H1 (cell line): ENCODE measurements around the gene NTN1. TPM values are rescaled to one million over a fixed set of nuclear protein-coding genes. Genes with fewer than 3 reads are reported as not detected.

ENCODE experiments used
- CTCF ChIA-PET: fragments of 300-600 bp; sonication (Branson Sonifier 250); formaldehyde crosslinking; loops from one replicate; lab custom pipeline; 2021; ENCODE audit not compliant: partially characterized antibody; lab: Charles Lee
- POLR2A ChIA-PET: fragments of 300-600 bp; sonication (Branson Sonifier 250); formaldehyde crosslinking; loops from one replicate; lab custom pipeline; 2021; ENCODE audit warnings: inconsistent platforms; ENCODE audit not compliant: partially characterized antibody; lab: Charles Lee
- DNase-seq, 2 experiments: peaks; one replicate each; pipeline versions ENCODE4 v3.0.0 to v3.0.0-alpha.2; 2010 to 2022; ENCODE audit warnings: low spot score in 2 of 2, low read depth in 1 of 2, mixed read lengths in 1 of 2
- FAIRE-seq: peaks from 2 replicates; lab custom pipeline; 2011; peaks lifted over from hg19 to GRCh38; lab: Jason Lieb, UNC
- H2AFZ ChIP-seq: 2 replicates; pipeline ENCODE4 v1.8.1; 2012; ENCODE audit warnings: low read length, inconsistent platforms
- H2AK5ac ChIP-seq: 2 replicates; pipeline ENCODE4 v1.6.1; 2013; ENCODE audit warnings: low read depth, low read length
- H2BK120ac ChIP-seq: replicated peaks from 2 replicates; pipeline ENCODE3; 2013; ENCODE audit warnings: low read depth, low read length, inconsistent platforms
- H2BK12ac ChIP-seq: 2 replicates; pipeline ENCODE4 v1.6.1; 2013; ENCODE audit warnings: low read depth, low read length
- H2BK15ac ChIP-seq: 2 replicates; pipeline ENCODE4 v1.6.1; 2013; ENCODE audit warnings: low read length
- H2BK20ac ChIP-seq: 2 replicates; pipeline ENCODE4 v1.6.1; 2013; ENCODE audit warnings: low read length
- H2BK5ac ChIP-seq: 2 replicates; pipeline ENCODE4 v1.6.1; 2013; ENCODE audit warnings: low read depth, low read length
- H3K14ac ChIP-seq: 2 replicates; pipeline ENCODE4 v1.6.1; 2013; ENCODE audit warnings: inconsistent platforms; ENCODE audit not compliant: insufficient read length
- H3K18ac ChIP-seq: 2 replicates; pipeline ENCODE4 v1.6.1; 2013; ENCODE audit warnings: low read length; ENCODE audit errors: extremely low read depth
- H3K23ac ChIP-seq: 2 replicates; pipeline ENCODE4 v1.6.1; 2013; ENCODE audit warnings: inconsistent platforms; ENCODE audit not compliant: insufficient read length
- H3K23me2 ChIP-seq: 2 replicates; pipeline ENCODE4 v1.6.1; 2013; ENCODE audit warnings: low read depth, low read length
- H3K27ac ChIP-seq: 2 replicates; pipeline ENCODE4 v1.6.1; 2011; ENCODE audit warnings: low read depth, low read length, inconsistent platforms
- H3K27me3 ChIP-seq, 4 experiments: replicated peaks in 1 of 4; 1 replicate in 1 of 4; 2 replicates in 3 of 4; pipeline versions ENCODE4 v1.6.1 to v1.8.1; 2011 to 2013; ENCODE audit warnings: low read length in 3 of 4, mild to moderate bottlenecking in 3 of 4, inconsistent platforms in 2 of 4, mixed read lengths in 2 of 4, moderate library complexity in 1 of 4; ENCODE audit not compliant: control insufficient read depth in 3 of 4, insufficient read depth in 3 of 4; ENCODE audit errors: extremely low read depth in 1 of 4
- H3K36me3 ChIP-seq, 4 experiments: 2 replicates each; pipeline versions ENCODE4 v1.6.1 to v1.8.1; 2011 to 2013; ENCODE audit warnings: mild to moderate bottlenecking in 4 of 4, low read length in 3 of 4, moderate library complexity in 2 of 4, control low read depth in 1 of 4, inconsistent platforms in 1 of 4; ENCODE audit not compliant: insufficient read depth in 4 of 4, control insufficient read depth in 2 of 4
- H3K4ac ChIP-seq: replicated peaks from 2 replicates; pipeline ENCODE3; 2013; ENCODE audit warnings: low read length, low read depth, mixed read lengths, inconsistent platforms; ENCODE audit not compliant: insufficient read length
- H3K4me1 ChIP-seq, 4 experiments: replicated peaks in 1 of 4; 1 replicate in 1 of 4; 2 replicates in 3 of 4; pipeline versions ENCODE4 v1.6.1 to v1.8.1; 2011 to 2013; ENCODE audit warnings: low read length in 3 of 4, inconsistent platforms in 2 of 4, mixed read lengths in 1 of 4; ENCODE audit not compliant: insufficient read depth in 4 of 4, control insufficient read depth in 3 of 4
- H3K4me2 ChIP-seq, 2 experiments: 2 replicates each; pipeline versions ENCODE4 v1.6.1 to v1.8.1; 2011 to 2013; ENCODE audit warnings: low read depth in 2 of 2, low read length in 2 of 2, control low read depth in 1 of 2, inconsistent platforms in 1 of 2, mild to moderate bottlenecking in 1 of 2; ENCODE audit not compliant: insufficient read depth in 1 of 2
- H3K4me3 ChIP-seq, 4 experiments: fragments of 200-600, 300-600 bp in 1 of 4; sonication (generic), shearing (Covaris generic), sonication (Bioruptor Twin) in 1 of 4; 2 replicates each; pipeline versions ENCODE4 v1.5.1 to v1.8.1; 2011 to 2016; ENCODE audit warnings: low read length in 4 of 4, low read depth in 3 of 4, control low read depth in 2 of 4, inconsistent platforms in 2 of 4, mild to moderate bottlenecking in 2 of 4, mixed read lengths in 1 of 4, moderate library complexity in 1 of 4; ENCODE audit not compliant: insufficient read depth in 2 of 4; ENCODE audit errors: extremely low read depth in 1 of 4
- H3K56ac ChIP-seq: replicated peaks from 2 replicates; pipeline ENCODE3; 2013; ENCODE audit warnings: low read depth, mild to moderate bottlenecking, mixed read lengths, low read length, inconsistent platforms; ENCODE audit not compliant: insufficient read length
- H3K79me1 ChIP-seq: 2 replicates; pipeline ENCODE4 v1.6.1; 2013; ENCODE audit warnings: low read depth, low read length, control low read depth
- H3K79me2 ChIP-seq, 2 experiments: 2 replicates each; pipeline versions ENCODE4 v1.6.1 to v1.8.1; 2012 to 2013; ENCODE audit warnings: low read length in 2 of 2, mild to moderate bottlenecking in 2 of 2, inconsistent platforms in 1 of 2; ENCODE audit not compliant: insufficient read depth in 2 of 2, control insufficient read depth in 1 of 2
- H3K9ac ChIP-seq, 4 experiments: replicated peaks in 1 of 4; 1 replicate in 1 of 4; 2 replicates in 3 of 4; pipeline versions ENCODE4 v1.6.1 to v1.8.1; 2011 to 2013; ENCODE audit warnings: low read depth in 3 of 4, low read length in 3 of 4, control low read depth in 2 of 4, mild to moderate bottlenecking in 2 of 4, moderate library complexity in 2 of 4, inconsistent platforms in 1 of 4; ENCODE audit errors: extremely low read depth in 1 of 4
- H3K9me3 ChIP-seq, 2 experiments: 2 replicates each; pipeline versions ENCODE4 v1.6.1 to v1.8.1; 2012 to 2013; ENCODE audit warnings: mild to moderate bottlenecking in 2 of 2, moderate library complexity in 2 of 2, control low read depth in 1 of 2, inconsistent platforms in 1 of 2, low read depth in 1 of 2, low read length in 1 of 2, mixed read lengths in 1 of 2; ENCODE audit not compliant: insufficient read depth in 2 of 2
- H4K20me1 ChIP-seq, 2 experiments: replicated peaks in 1 of 2; 2 replicates each; pipeline versions ENCODE3 to v1.8.1; 2011 to 2013; ENCODE audit warnings: inconsistent platforms in 2 of 2, low read length in 2 of 2, mild to moderate bottlenecking in 1 of 2; ENCODE audit not compliant: insufficient read depth in 2 of 2, control insufficient read depth in 1 of 2
- H4K5ac ChIP-seq: 2 replicates; pipeline ENCODE4 v1.6.1; 2013; ENCODE audit warnings: low read length, low read depth, mixed read lengths, inconsistent platforms; ENCODE audit not compliant: insufficient read length
- H4K8ac ChIP-seq: 2 replicates; pipeline ENCODE4 v1.8.0; 2013; ENCODE audit warnings: mild to moderate bottlenecking, moderate library complexity, low read length, inconsistent platforms; ENCODE audit not compliant: insufficient read depth; ENCODE audit errors: extremely low read depth
- H4K91ac ChIP-seq: replicated peaks from 2 replicates; pipeline ENCODE3; 2013; ENCODE audit warnings: low read length, mixed read lengths, inconsistent platforms; ENCODE audit not compliant: insufficient read length
- EZH2 ChIP-seq: fragments of 200-600 bp; sonication (generic); IDR thresholded peaks from 2 replicates; pipeline ENCODE4 v1.7.1; 2012; ENCODE audit warnings: low read depth, mild to moderate bottlenecking, moderate library complexity, low read length, inconsistent platforms; ENCODE audit not compliant: severe bottlenecking
- GABPA ChIP-seq: IDR thresholded peaks from 2 replicates; pipeline ENCODE4 v1.6.1; 2011; ENCODE audit warnings: mild to moderate bottlenecking, low read length, moderate library complexity, borderline replicate concordance; ENCODE audit not compliant: insufficient read depth
- GTF2F1 ChIP-seq: IDR thresholded peaks from 2 replicates; pipeline ENCODE4 v1.6.1; 2012; ENCODE audit warnings: low read depth, low read length, improper control_type of control experiment, borderline replicate concordance
- whole genome bisulfite sequencing, 2 experiments: shearing (Covaris generic) in 1 of 2; methylation state at CpG; one replicate each; pipeline versions ENCODE4 v1.1.6 to v1.1.7; 2013 to 2015; ENCODE audit warnings: low lambda C conversion rate in 2 of 2, mixed read lengths in 2 of 2, inconsistent platforms in 1 of 2, low coverage in 1 of 2, missing lambda C conversion rate in 1 of 2; ENCODE audit not compliant: insufficient replicate concordance in 2 of 2, insufficient coverage in 1 of 2, insufficient read length in 1 of 2; ENCODE audit errors: extremely low coverage in 1 of 2, missing lambda C conversion rate in 1 of 2; 5-methylcytosine and 5-hydroxymethylcytosine counted together
- polyA plus RNA-seq, 7 experiments: library from polyadenylated mRNA; depleted of rRNA in 3 of 7; stranded (reverse) in 5 of 7; unstranded in 2 of 7; fragments of >200 nt in 5 of 7; fragments of 200-250 nt in 2 of 7; gene quantifications; 1 replicate in 5 of 7; 2 replicates in 1 of 7; 4 replicates in 1 of 7; pipeline versions ENCODE4 v1.2.1 to v1.2.3, GENCODE V29; 2011 to 2013; ENCODE audit warnings: missing spikeins in 2 of 7, mixed read lengths in 2 of 7
- total RNA-seq: library from RNA; stranded (reverse); fragmentation: NEBNext Ultra II Directional; extraction: Animal tissue kit (Norgen Biotek cat#: 25700); gene quantifications from 2 replicates; pipeline ENCODE4 v1.2.1, GENCODE V29; 2021
- TF ChIP-seq, protein P1 (sequence below): IDR thresholded peaks from 2 replicates; pipeline ENCODE4 v1.6.1; 2011; ENCODE audit warnings: low read depth, mild to moderate bottlenecking, low read length; ENCODE audit not compliant: insufficient read depth
- TF ChIP-seq, protein P2 (sequence below), 3 experiments: IDR thresholded peaks; 1 replicate in 2 of 3; 2 replicates in 1 of 3; pipeline versions ENCODE4 v1.5.1 to v1.6.1; 2011; ENCODE audit warnings: low read length in 3 of 3, mild to moderate bottlenecking in 3 of 3, inconsistent platforms in 2 of 3, low read depth in 1 of 3, moderate library complexity in 1 of 3; ENCODE audit not compliant: insufficient read depth in 1 of 3; ENCODE audit errors: control extremely low read depth in 1 of 3

The NTN1 gene
- total and polyA plus RNA-seq, 2 of the 8 experiments (the other 6 are each of a cell fraction or from before 2014, with no cell fraction given), result 2.0 to 2.3 TPM

DNA sequence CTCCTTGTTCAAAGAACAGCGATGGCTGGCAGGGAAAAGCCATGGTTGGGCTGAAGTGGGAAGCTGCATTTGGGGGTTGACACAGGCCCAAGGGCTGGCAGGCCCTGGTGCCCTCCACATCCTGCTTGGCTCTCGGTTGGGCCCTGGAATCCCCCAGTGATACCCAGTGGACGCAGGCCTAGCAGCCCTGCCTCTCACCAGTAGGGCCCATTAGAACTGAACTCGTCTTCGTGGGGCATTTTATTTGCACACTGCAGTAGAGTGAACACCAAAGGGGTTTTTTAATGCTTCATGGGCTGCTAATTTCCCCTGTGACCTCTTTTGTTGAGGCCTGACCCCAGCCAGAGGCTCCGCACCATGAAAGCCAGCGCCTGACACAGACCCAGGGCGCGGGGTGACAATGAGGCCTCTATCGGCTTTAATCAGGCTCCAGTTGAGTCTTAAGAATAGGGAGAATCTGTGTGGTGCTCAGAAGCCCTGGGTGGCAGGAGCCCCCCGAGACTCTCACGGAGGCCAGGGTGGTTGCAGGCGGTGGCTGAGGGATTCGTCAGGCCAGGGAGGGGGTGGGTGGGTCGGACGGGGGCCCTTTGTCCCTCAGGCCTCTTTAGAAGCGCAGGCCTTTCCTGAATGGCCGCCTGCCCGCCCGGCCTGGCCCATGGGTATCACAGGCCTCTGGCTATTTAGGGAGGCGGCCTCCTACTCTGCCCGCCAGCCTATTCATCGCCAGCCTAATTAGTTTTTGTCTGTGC lies 199.3 kb downstream of the NTN1 start:
- Histone ChIP-seq H2BK12ac (no peak overlapping the region), H3K9ac (no peak overlapping the region), H3K18ac (peak overlapping the region; percentile 75), H3K23ac (no peak overlapping the region), H3K4ac (no peak overlapping the region), H3K4me1 (peaks cover 0 to 19% (median 10%) of the 10 kb centered on the region in 4 experiments; a peak in 6 of 7 replicates), H2BK20ac (no peak overlapping the region), H3K79me1 (no peaks in the 10 kb centered on the region), H3K36me3 (no peaks in the 10 kb centered on the region), H3K14ac (no peak overlapping the region), H3K27ac (no peak overlapping the region), H2AK5ac (0 out of 2 replicates have a peak overlapping the region, but pooled peaks have one; percentile 77), H4K91ac (no peak overlapping the region), H4K8ac (no peak overlapping the region), H3K4me2 (no peak overlapping the region; a peak in 1 of 4 replicates), H3K9me3 (peaks cover 0 to 9% of the 10 kb centered on the region in 2 experiments; a peak in 2 of 4 replicates), H3K56ac (no peak overlapping the region), H2AFZ (0 out of 2 replicates have a peak overlapping the region, but pooled peaks have one; percentile 16), H3K79me2 (no peaks in the 10 kb centered on the region), H2BK120ac (no peak overlapping the region), H3K27me3 (no peaks in the 10 kb centered on the region), H3K23me2 (no peaks in the 10 kb centered on the region), H4K20me1 (no peaks in the 10 kb centered on the region), H4K5ac (no peak overlapping the region), H2BK15ac (no peak overlapping the region), H2BK5ac (no peak overlapping the region; the same call in 1 of the 2 replicates), H3K4me3 (no peak overlapping the region)
- no peak for DNase-seq
- TF ChIP-seq, protein P1, sequence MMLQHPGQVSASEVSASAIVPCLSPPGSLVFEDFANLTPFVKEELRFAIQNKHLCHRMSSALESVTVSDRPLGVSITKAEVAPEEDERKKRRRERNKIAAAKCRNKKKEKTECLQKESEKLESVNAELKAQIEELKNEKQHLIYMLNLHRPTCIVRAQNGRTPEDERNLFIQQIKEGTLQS, result no peak
- TF ChIP-seq GABPA (no peak), GTF2F1 (no peak), EZH2 (no peak)
- TF ChIP-seq, protein P2, sequence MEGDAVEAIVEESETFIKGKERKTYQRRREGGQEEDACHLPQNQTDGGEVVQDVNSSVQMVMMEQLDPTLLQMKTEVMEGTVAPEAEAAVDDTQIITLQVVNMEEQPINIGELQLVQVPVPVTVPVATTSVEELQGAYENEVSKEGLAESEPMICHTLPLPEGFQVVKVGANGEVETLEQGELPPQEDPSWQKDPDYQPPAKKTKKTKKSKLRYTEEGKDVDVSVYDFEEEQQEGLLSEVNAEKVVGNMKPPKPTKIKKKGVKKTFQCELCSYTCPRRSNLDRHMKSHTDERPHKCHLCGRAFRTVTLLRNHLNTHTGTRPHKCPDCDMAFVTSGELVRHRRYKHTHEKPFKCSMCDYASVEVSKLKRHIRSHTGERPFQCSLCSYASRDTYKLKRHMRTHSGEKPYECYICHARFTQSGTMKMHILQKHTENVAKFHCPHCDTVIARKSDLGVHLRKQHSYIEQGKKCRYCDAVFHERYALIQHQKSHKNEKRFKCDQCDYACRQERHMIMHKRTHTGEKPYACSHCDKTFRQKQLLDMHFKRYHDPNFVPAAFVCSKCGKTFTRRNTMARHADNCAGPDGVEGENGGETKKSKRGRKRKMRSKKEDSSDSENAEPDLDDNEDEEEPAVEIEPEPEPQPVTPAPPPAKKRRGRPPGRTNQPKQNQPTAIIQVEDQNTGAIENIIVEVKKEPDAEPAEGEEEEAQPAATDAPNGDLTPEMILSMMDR (IDR thresholded peaks at IDR 0.05; ENCODE audit: control extremely low read depth in 1 of 3, insufficient read depth in 1 of 3, low read depth in 1 of 3, low read length in 3 of 3), result peak in 1 of 3 experiments; percentile 8; a peak in 1 of 4 replicates
- ChIA-PET POLR2A (interaction anchor here (1.0 to 1.4 kb wide), 3 partner anchors 11 to 39 kb away, joined by 3 read pairs; no protein-coding TSS in a partner anchor), CTCF (interaction anchor here (0.5 to 1.3 kb wide), 5 partner anchors 14 to 316 kb away, joined by 3 to 4 read pairs (median 3); no protein-coding TSS in a partner anchor)
- FAIRE-seq, result no peak
- WGBS, 2 experiments, result 83% methylated on average over 19 of the region's 23 CpGs; no CpG with 5 or more reads in 1 of the 2 experiments
